Karpas-422 (cell line): ENCODE measurements around the gene STX4. TPM values are rescaled to one million over a fixed set of nuclear protein-coding genes. Genes with fewer than 3 reads are reported as not detected.

ENCODE experiments used
- DNase-seq: peaks from one replicate; pipeline ENCODE4 v3.0.0-alpha.2; 2015
- H2AFZ ChIP-seq: fragments of 200-600 bp; sonication (generic); 2 replicates; pipeline ENCODE4 v1.6.1; 2014; ENCODE audit warnings: antibody characterized with exemption, low read length, mixed read lengths
- H3K27ac ChIP-seq: fragments of 200-600 bp; sonication (generic); 2 replicates; pipeline ENCODE4 v1.5.1; 2014; ENCODE audit warnings: mild to moderate bottlenecking, low read length, moderate library complexity
- H3K27me3 ChIP-seq: fragments of 200-600 bp; sonication (generic); 2 replicates; pipeline ENCODE4 v1.6.1; 2014; ENCODE audit warnings: low read length, mixed read lengths
- H3K36me3 ChIP-seq: fragments of 200-600 bp; sonication (generic); 2 replicates; pipeline ENCODE4 v1.6.1; 2014; ENCODE audit warnings: low read length, mixed read lengths; ENCODE audit not compliant: insufficient read depth
- H3K4me1 ChIP-seq: fragments of 200-600 bp; sonication (generic); 2 replicates; pipeline ENCODE4 v1.6.1; 2014; ENCODE audit warnings: mild to moderate bottlenecking, low read length, mixed read lengths
- H3K4me2 ChIP-seq: fragments of 200-600 bp; sonication (generic); 2 replicates; pipeline ENCODE4 v1.6.1; 2014; ENCODE audit warnings: low read length, low read depth, mild to moderate bottlenecking; ENCODE audit not compliant: poor library complexity, severe bottlenecking
- H3K4me3 ChIP-seq: fragments of 200-600 bp; sonication (generic); 2 replicates; pipeline ENCODE4 v1.5.1; 2014; ENCODE audit warnings: mild to moderate bottlenecking, antibody characterized with exemption, low read length, mixed read lengths
- H3K79me2 ChIP-seq: fragments of 200-600 bp; sonication (generic); 2 replicates; pipeline ENCODE4 v1.6.1; 2014; ENCODE audit warnings: mild to moderate bottlenecking, low read length, mixed read lengths
- H3K9ac ChIP-seq: fragments of 200-600 bp; sonication (generic); 2 replicates; pipeline ENCODE4 v1.6.0; 2014; ENCODE audit warnings: low read length
- H3K9me2 ChIP-seq: fragments of 200-600 bp; sonication (generic), shearing (Covaris generic); replicated peaks from 2 replicates; pipeline ENCODE4 v1.6.0; 2014; ENCODE audit warnings: mild to moderate bottlenecking, low read length, moderate library complexity; ENCODE audit not compliant: insufficient read depth
- H3K9me3 ChIP-seq: fragments of 300-700, 200-600 bp; sonication (generic); 2 replicates; pipeline ENCODE4 v1.6.1; 2014; ENCODE audit warnings: low read length, mixed read lengths
- H4K20me1 ChIP-seq: fragments of 200-600 bp; sonication (generic); 2 replicates; pipeline ENCODE4 v1.6.1; 2014; ENCODE audit warnings: mild to moderate bottlenecking, antibody characterized with exemption, low read length, low read depth; ENCODE audit not compliant: insufficient read depth
- total RNA-seq: library from RNA; depleted of rRNA; stranded (reverse); fragments of >200 nt; shearing (Covaris generic); gene quantifications from 2 replicates; pipeline ENCODE4 v1.2.3, GENCODE V29; 2014; ENCODE audit warnings: low replicate concordance; rRNA removed

The STX4 gene, protein sequence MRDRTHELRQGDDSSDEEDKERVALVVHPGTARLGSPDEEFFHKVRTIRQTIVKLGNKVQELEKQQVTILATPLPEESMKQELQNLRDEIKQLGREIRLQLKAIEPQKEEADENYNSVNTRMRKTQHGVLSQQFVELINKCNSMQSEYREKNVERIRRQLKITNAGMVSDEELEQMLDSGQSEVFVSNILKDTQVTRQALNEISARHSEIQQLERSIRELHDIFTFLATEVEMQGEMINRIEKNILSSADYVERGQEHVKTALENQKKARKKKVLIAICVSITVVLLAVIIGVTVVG
- total RNA-seq: 16.6 and 16.7 TPM in 2 replicates

DNA sequence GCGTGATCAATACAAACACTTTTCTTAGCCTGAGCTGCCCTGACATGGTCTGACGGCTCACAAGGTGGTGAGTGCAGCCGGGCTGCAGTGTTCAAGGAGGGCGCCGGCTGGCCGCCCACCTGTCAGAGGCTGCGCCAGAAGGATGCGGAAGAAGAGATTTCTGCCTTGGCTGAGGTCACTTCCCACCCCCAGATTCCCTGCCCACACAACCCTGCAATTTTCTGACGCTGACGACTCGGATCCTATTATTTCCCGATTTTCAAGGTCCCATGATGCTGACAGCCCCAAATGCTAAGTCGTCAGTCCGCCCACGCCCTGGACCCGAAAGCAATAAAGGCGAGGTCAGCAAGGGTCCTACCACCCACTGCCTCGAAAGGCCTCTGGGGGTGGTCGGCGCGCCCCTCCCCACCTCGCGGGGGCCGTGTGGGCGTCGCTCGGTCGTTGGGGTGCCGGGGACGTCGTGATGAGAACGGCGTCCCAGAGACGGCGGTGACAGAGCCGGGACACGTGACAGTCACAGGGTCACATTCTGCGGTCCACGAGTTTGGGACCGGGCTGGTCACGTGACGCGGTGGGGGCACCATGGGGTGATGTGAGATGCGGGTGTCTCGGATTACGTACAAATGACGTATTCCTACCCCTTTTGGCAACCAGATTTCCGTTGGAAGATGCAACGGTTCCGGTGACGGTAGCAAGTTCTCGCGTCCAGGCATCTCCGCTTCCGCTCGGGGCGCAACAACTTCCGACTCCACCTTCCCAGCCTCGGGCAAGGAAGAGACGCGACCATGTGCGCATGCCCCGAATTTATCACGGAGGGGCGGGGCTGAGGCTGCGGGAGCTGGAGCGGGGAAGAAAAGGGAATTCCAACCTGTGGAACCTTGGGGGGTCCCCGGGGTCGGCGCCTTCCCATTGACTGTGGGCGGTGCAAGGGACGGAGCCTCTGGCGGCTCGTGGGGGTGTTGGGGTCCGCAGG lies at the start of gene STX4:
TSS of gene STX4 (plus strand) at position 823 of the 973 bp plus-strand sequence. CDS start 248 bp downstream, outside the sequence.
- Histone ChIP-seq H3K9ac (peak within 1 kb of the TSS; percentile 80), H3K4me2 (peak within 1 kb of the TSS; percentile 90), H2AFZ (peak within 1 kb of the TSS; percentile 98)

DNA sequence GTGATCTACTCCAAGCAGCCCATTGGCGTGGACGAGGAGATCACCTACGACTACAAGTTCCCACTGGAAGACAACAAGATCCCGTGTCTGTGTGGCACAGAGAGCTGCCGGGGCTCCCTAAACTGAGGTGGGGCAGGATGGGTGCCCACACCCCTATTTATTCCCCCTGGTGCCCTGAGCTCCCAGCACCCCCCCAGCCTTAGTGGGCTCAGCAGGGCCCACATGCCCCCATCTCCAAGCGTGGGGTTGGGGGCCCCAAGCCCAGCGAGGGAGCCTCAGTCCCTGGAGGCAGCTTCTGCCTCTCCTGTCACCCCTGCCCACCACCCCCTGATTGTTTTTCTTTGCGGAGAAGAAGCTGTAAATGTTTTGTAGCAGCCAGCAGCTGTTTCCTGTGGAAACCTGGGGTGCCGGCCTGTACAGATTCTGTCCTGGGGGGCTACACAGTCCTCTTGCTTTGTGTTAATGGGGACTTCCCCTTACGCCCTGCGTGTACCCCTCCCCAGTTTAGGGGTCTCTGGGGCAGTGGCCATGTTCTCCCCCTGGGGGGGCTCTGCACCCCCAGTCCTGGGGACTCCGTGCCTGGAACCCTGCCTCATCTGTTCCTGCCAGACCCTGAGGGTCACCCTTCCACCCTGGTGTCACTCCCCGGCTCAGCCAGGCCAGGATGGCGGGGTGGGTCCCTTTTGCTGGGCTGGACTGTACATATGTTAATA lies 49.3 kb upstream of the STX4 start:
- H3K4me1 ChIP-seq: no peaks in the 10 kb centered on the region
- peaks cover 4% of the 10 kb centered on the region; the same call in 1 of the 2 replicates for H3K36me3 ChIP-seq
- no peaks in the 10 kb centered on the region for H3K9me2 ChIP-seq
- no peak overlapping the region for H3K4me3 ChIP-seq
- no peak overlapping the region for H2AFZ ChIP-seq
- H3K9me3 ChIP-seq: no peaks in the 10 kb centered on the region
- H3K4me2 ChIP-seq: no peak overlapping the region
- H3K79me2 ChIP-seq: no peaks in the 10 kb centered on the region
- DNase-seq: no peak
- no peak overlapping the region for H3K27ac ChIP-seq
- no peaks in the 10 kb centered on the region for H3K27me3 ChIP-seq
- no peaks in the 10 kb centered on the region for H4K20me1 ChIP-seq
- H3K9ac ChIP-seq: no peak overlapping the region

More for the DNA sequence above, at the start of gene STX4:
- no peaks in the 10 kb centered on the region for H3K9me3 ChIP-seq
- peaks cover 4% of the 10 kb centered on the region; the same call in 1 of the 2 replicates for H3K79me2 ChIP-seq
- no peak within 1 kb of the TSS for H3K27ac ChIP-seq
- DNase-seq: peak; percentile 97
- peak within 1 kb of the TSS; percentile 91 for H3K4me3 ChIP-seq
- no peaks in the 10 kb centered on the region for H3K36me3 ChIP-seq
- no peaks in the 10 kb centered on the region for H3K27me3 ChIP-seq
- no peaks in the 10 kb centered on the region for H4K20me1 ChIP-seq
- H3K4me1 ChIP-seq: peaks cover 14% of the 10 kb centered on the region
- no peaks in the 10 kb centered on the region for H3K9me2 ChIP-seq

DNA sequence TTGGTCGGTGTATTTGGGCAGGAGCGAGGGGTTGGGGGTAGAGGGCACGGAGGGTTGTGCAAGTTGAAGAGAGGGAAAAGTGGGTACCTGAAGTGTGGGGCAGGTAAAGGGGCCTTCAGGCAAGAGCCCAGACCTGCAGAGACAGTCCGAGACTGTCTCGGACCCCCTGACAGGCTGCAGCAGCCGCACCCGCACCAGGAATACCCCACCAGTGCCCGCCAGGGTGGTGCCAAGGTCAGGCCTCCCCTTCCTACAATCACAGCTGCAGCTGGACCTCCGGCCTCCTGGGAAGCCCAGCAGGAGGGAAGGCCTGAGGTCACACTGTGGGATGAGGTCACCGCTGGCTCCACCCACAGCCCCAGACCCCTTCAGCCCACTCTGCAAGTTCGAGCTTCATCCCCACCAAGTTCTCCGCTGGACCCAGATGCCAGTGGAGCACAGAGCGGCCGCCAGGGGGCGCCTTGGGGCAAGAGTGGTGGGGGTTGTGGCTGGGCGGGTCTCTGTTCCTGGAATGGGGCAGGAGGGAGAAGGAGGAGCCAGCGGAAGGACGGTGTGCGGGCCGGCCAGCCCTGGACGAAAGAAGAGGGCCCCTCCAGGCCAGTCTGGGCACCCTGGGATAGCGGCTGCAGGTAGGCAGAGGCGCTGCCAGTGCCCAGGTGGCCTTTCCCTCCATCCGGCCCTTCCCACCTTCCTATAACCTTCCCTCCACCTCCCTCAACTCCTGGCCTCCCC lies 48.5 kb upstream of the STX4 start, which contains the start of gene HSD3B7:
TSS of gene HSD3B7 (plus strand) at position 539 of the 732 bp plus-strand sequence. CDS start 452 bp downstream, outside the sequence.
- Histone ChIP-seq H4K20me1 (no peaks in the 10 kb centered on the region), H3K4me2 (no peak within 1 kb of the TSS), H3K9me2 (no peaks in the 10 kb centered on the region), H3K27me3 (no peaks in the 10 kb centered on the region), H3K9ac (no peak within 1 kb of the TSS), H3K4me3 (no peak within 1 kb of the TSS), H3K36me3 (peaks cover 4% of the 10 kb centered on the region; the same call in 1 of the 2 replicates), H3K9me3 (no peaks in the 10 kb centered on the region), H3K4me1 (no peaks in the 10 kb centered on the region), H2AFZ (no peak within 1 kb of the TSS), H3K79me2 (no peaks in the 10 kb centered on the region), H3K27ac (no peak within 1 kb of the TSS)
- peak; percentile 91 for DNase-seq

DNA sequence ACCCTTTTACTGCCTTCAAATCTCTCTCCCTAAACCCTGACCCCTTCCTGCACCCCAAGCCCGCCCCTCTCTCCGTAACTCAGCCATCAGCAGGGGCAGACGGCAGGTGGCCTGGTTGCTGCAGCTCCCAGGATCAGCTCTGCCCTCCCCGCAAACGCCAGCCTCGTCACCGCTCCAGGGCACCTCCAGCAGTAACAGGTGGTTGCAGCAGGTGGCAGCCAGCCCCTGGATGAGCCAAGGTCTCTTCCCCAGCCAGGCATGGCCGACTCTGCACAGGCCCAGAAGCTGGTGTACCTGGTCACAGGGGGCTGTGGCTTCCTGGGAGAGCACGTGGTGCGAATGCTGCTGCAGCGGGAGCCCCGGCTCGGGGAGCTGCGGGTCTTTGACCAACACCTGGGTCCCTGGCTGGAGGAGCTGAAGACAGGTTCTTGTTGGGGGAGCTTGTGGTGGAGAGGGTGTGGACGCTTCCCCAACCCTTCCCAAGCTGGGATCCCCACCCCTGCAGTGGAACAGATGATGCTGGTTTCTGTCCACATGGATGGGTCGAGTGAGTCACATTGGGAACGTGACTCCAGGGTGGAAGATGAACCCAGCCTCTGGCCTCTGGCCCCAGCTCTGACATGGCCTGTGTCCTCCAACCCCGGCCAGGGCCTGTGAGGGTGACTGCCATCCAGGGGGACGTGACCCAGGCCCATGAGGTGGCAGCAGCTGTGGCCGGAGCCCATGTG lies 47.8 kb upstream of the STX4 start:
- Histone ChIP-seq H3K27me3 (no peaks in the 10 kb centered on the region), H3K79me2 (no peaks in the 10 kb centered on the region), H3K4me1 (no peaks in the 10 kb centered on the region), H3K9me3 (no peaks in the 10 kb centered on the region), H3K9ac (no peak overlapping the region), H2AFZ (no peak overlapping the region), H3K4me2 (no peak overlapping the region), H4K20me1 (no peaks in the 10 kb centered on the region), H3K27ac (no peak overlapping the region), H3K4me3 (no peak overlapping the region), H3K9me2 (no peaks in the 10 kb centered on the region), H3K36me3 (peaks cover 4% of the 10 kb centered on the region; the same call in 1 of the 2 replicates)
- DNase-seq: no peak

DNA sequence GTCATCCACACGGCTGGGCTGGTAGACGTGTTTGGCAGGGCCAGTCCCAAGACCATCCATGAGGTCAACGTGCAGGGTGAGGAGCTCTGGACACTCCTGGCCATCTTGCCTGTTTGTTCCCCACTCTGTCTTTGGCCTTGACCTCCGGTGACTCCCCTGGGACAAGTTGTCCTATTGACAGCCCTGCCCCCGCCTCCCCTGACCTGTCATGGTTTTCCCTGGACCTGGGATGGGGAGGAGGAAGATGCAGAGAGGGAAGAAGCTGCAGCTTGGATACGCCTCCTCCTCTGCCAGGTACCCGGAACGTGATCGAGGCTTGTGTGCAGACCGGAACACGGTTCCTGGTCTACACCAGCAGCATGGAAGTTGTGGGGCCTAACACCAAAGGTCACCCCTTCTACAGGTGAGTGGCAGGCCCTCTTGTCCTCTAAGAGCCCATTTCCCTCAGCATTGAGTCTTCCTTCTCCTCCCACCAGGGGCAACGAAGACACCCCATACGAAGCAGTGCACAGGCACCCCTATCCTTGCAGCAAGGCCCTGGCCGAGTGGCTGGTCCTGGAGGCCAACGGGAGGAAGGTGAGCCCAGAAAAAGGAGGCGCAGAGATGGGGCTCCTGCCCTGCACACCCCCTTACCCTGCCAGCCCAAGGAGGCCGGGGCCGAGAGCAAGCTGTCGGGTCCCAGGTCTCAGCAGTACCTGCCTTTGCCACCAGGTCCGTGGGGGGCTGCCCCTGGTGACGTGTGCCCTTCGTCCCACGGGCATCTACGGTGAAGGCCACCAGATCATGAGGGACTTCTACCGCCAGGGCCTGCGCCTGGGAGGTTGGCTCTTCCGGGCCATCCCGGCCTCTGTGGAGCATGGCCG lies 47.0 kb upstream of the STX4 start:
- no peaks in the 10 kb centered on the region for H3K4me1 ChIP-seq
- H3K79me2 ChIP-seq: no peaks in the 10 kb centered on the region
- H3K27ac ChIP-seq: no peak overlapping the region
- H2AFZ ChIP-seq: no peak overlapping the region
- H4K20me1 ChIP-seq: no peaks in the 10 kb centered on the region
- DNase-seq: no peak
- no peak overlapping the region for H3K4me2 ChIP-seq
- no peaks in the 10 kb centered on the region for H3K9me2 ChIP-seq
- peaks cover 4% of the 10 kb centered on the region; the same call in 1 of the 2 replicates for H3K36me3 ChIP-seq
- no peaks in the 10 kb centered on the region for H3K27me3 ChIP-seq
- H3K9me3 ChIP-seq: no peaks in the 10 kb centered on the region
- H3K9ac ChIP-seq: no peak overlapping the region
- H3K4me3 ChIP-seq: no peak overlapping the region

DNA sequence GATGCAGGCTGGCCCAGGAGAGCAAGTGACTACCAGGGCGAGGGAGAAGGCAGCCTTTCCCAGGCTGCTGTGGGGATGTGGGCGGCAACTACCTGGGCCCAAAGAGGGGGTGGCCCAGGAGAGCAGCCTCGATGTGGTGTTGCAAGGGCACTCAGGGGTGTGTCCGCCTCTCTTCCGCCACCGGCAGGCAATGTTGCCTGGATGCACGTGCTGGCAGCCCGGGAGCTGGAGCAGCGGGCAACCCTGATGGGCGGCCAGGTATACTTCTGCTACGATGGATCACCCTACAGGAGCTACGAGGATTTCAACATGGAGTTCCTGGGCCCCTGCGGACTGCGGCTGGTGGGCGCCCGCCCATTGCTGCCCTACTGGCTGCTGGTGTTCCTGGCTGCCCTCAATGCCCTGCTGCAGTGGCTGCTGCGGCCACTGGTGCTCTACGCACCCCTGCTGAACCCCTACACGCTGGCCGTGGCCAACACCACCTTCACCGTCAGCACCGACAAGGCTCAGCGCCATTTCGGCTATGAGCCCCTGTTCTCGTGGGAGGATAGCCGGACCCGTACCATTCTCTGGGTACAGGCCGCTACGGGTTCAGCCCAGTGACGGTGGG lies 45.7 kb upstream of the STX4 start:
- H4K20me1 ChIP-seq: no peaks in the 10 kb centered on the region
- no peaks in the 10 kb centered on the region for H3K27me3 ChIP-seq
- no peaks in the 10 kb centered on the region for H3K79me2 ChIP-seq
- H3K9me2 ChIP-seq: no peaks in the 10 kb centered on the region
- H3K4me1 ChIP-seq: no peaks in the 10 kb centered on the region
- H2AFZ ChIP-seq: no peak overlapping the region
- no peak overlapping the region for H3K4me2 ChIP-seq
- no peaks in the 10 kb centered on the region for H3K9me3 ChIP-seq
- H3K4me3 ChIP-seq: no peak overlapping the region
- no peak for DNase-seq
- H3K27ac ChIP-seq: no peak overlapping the region
- H3K9ac ChIP-seq: no peak overlapping the region
- H3K36me3 ChIP-seq: peaks cover 4% of the 10 kb centered on the region; the same call in 1 of the 2 replicates
